CD4-positive, alpha-beta T cell treated with Interleukin-10 for 1 hour (primary cell): ENCODE data around the gene DDAH1.

ENCODE experiments used
- DNase-seq: peaks from one replicate; pipeline ENCODE4 v3.0.0-alpha.2; 2020

DDAH1 gene

DNA sequence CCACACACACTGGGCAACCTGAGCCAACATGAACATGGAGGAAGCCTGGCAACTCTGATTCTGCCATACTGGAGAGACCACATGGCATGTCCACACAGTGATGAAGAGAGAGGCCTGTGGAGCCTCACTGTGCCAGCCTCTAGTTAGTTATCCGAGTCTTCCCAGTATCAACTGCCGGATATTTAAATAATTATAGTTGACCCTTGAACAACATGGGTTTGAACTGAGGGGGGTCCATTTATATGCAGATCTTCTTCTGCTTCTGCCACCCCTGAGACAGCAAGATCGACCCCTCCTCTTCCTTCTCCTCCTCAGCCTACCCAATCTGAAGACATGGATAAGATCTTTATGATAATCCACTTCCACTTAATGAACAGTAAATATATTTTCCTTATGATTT is 27.8 kb downstream of the DDAH1 start:
- DNase-seq, result no peak

DNA sequence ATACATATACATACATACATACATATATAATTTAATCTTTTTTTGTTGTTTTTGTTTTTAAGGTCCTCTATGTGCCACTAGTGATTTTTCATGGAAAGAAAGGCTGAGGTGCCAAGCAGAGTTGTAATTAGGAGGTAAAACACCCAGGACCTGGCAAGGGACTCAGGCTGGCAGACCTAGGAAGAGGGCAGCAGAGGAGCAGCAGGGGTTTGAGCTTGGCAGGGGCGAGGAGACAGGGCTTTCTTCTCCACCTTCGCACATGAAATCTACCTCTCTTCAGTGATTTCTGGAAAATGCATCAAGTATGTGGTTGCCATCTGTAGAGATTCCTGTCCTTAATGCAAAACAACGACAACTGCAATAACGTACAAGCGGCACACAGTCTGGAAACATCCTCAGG is 31.9 kb downstream of the DDAH1 start:
- no peak for DNase-seq

DNA sequence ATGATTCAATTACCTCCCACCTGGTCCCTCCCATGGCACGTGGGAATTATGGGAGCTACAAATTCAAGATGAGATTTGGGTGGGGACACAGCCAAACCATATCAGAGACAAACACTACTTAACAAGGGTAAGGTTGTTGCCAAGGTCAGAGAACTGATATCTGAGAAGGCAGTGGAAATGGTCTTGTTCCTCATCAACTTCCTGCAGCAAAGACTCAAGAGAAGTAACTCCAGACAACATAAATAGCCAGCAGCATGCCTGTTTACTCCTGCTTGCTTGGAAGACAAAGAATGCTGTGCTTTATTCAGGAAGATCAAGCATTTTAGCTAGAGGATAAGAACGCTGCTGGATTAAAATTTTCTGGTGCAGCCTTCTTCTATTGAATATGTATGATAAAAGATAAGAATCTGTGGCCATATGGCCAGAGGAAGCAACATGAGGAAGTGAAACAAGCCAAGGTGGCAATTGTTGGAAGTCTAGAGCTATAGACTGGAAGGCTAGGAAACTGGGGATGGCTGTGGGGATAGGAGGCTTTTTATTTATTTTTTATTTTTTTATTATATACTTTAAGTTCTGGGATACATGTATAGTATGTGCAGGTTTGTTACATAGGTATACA is 36.4 kb downstream of the DDAH1 start:
- DNase-seq, result no peak

DNA sequence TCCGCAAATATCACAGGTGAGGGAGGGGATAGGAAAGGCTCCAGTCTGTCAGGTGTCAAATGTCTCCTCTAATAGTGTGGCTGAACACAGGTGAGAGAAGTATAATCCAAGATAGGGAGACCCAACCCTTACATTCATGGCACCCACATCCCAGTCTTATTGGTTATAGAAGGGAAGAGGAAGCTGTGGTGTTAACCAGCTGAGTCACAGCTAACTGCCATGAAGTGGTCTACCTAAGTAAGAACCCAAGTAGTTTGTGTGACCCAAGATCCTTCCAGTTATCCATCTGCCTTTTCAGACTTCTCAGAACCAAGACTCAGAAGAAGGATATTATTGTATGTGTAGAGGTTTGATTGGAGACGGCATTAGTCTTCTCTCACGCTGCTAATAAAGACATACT is 37.1 kb downstream of the DDAH1 start:
- no peak for DNase-seq

DNA sequence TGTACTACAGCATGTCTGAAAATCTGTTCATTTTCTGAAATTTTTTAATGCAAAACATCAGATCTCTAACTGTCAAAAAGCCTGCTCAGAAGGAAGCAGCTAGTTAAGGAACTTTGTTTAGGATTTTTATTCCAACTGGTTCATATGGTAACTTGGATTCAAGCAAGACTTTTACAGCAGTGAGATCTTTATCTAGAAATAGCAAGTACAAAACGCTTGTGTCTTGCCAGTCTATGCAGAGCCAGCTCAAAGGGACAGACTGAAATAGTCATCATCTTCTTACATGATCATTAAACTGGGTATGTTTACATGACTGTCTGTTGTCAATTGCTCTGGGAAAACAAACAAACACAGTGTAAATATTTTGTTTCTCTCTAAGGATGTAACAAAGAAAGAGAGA is 37.6 kb downstream of the DDAH1 start:
- no peak for DNase-seq

DNA sequence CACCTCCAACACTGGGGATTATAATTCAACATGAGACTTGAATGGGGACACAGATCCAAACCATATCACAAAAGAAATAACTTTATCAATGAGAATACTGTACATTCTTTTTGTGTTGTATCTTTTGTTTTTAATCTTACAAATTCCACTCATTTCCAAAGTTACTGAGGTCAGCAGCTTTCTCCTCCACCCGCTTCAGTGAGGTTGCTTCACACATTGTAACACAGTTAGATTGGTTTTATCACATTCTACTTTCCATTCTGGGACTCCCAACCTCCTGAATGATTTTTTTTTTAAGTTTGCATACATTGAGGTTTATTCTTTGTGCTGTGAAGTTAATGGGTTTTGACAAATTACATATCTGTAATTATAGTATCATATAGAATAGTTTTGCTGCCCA is 43.8 kb downstream of the DDAH1 start:
- DNase-seq, result no peak

DNA sequence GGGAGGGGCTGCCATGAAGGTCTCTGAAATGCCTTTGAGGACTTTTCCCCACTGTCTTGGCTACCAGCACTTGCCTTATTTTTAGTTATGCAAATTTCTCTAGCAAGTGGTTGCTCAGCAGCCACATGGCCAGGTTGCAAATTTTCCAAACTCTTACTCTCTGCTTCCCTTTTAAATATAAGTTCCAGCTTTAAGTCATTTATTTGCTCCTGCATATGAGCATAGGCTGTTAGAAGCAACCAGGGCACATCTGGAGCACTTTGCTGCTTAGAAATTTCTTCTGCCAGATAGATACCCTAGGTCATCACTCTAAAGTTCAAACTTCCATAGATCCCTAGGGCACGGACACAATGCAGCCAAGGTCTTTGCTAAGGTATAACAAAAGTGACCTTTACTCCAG is 44.8 kb downstream of the DDAH1 start:
- no peak for DNase-seq

DNA sequence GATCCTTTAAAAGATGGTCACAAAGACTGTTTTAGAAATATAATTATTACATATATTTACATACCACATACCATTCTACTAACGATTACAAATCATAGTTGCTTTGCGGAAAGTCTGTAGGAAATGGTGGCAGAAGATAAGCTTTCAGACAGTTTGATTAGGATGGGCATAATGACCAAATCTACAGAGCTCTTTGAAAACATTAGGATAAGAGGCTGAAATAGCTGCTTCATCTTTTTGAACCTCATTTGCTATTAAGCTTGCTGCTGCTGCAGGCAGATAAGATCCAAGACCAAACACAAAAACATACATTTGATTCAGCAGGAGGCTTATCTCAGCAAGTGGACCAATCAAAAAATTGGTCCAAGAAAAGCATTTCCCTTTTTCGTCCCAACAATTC is 47.1 kb downstream of the DDAH1 start:
- no peak for DNase-seq

DNA sequence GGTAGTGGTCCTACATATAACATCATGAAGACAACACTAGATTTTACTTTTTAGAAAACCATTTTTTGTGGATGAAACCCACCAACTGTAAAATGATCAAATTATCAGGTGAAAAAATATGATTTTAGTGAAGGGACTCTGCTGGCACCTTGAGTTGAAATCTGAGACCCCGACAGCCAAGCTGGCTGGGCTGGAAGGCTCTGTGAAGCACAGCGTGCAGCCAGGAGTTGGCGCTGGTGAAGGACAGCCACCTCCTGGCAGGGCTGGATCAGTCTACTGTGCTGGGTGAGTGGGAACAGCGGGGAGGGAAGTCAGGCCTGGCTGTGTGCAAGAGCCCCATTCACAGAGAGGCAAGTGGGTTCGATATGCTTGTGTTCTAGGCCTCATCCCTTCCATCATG is 47.9 kb downstream of the DDAH1 start:
- DNase-seq, result no peak

DNA sequence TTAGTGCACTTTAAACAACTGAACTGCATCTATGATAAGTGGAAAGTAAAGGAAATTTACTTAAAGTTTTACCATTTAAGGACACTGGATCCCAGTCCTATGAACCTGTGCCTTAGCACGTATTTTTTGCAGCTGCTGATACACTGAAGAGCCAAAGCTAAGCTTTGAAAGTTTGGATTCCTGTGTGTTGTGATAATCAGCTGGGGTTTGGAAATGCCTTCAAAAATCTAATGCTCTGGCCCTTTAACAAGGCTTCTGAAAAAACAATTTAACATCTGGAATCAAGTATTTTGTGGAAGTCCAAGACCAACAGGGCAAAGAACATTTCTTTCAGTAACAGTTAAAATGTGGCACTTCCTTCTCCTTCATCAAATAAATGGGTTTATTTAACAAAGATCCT is 51.8 kb downstream of the DDAH1 start:
- DNase-seq, result no peak

DNA sequence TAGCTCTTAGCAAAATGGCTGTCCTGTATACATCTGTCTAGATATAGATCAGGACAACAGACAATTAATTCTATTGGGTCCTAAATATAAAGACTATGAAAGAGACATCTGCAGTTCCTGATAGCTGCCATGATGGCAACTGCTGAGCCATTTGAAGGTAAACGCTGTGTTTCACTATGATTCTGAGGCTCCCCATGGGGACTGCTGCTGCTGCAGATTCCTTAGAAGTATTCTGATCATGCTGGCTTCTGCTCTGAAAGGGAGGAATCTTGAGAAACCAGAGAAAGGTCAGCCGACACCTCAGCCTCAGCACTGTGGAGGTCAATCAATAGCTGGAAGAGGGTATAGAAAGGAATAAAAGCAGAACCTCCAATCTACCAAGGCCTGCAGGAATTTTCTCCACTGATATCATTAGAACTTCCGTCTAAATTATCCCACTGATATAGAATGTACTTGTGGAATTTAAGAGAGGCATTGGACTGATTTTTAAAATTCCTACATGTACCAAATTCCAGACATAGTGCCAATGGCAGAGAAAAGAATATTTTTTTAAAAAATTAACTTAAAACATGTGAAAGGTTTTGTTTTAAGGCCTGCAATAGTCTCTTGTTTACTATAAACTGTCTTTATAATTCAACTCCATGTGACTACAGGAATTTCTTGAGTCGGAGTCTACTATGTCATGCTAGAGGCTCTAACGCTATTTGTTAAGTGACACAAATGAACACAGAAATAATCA is 53.2 kb downstream of the DDAH1 start:
- DNase-seq, result no peak

DNA sequence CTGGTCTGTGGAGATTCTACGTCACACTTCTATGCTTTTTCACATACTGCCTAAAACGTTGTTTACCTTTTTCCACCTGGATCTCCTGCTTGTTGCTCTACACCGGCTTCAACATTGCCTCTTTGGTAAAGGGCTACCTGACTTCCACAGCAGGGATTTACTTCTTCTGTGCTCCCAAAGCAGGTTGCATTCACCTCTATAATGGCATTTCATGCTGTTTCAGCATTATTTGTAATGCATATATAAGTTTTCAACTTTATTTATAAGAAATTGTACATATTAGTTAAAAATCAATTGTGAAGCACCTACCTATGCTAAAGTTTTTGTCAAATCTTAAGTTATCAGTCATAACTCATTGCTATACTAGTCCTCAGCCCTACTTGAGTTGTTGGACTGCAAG is 55.4 kb downstream of the DDAH1 start:
- no peak for DNase-seq

DNA sequence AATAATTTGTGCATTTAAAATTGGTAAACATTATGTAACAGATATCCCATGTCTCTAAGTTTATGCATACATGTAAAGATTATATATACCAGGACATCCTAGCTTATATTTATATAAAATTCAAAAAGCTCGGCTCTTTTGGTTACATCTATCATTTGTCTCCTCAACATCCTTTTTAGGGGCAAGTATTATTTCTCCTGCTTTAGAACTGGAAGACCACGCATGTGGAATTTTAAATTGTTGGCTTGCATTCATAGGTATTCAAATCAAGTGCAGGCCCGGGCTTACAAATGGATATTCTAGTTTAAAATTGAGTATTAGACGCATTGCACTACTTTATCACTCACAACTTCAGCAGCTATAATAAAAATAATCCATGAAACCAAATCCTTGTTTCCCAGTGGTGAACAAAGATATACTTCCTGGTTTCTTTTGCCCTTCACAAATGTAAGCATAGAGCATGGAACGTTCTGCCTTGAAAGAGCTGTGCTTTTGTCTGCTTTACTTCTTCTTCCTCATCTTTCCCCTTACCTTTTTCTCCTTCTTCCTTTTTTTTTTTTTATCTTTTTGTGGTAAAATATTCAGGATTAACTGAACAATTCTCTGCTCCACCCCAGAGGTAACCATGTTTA is 57.1 kb downstream of the DDAH1 start:
- no peak for DNase-seq

DNA sequence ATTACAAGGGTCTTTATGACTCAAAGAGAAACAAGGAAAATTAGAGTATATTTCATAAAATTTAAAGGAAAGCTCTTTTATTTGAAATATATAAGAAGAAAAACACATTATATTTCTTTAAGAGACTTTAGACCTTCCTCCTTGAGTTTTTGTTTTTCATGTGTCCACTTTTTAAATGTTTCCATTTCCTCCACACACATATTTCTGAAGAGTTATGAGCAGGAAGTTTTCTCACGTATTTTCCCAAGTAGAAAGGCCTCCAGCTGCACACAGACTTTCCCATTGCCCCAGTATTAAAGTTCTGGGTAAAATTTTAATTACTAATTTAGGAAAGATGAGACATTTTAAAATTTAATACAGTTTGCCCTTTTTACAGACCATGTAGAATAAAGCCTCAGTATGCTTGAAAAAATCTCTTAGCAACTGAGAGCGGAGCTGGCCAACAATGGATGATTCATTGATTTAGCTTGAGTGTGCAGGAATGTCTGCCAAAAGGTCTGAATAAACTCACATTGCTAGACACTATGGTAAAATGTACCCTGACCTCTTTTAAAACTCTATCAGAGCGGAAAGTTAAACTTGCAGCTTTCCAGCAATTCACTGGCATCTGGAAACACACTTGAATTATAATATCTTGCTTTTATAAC is 57.9 kb downstream of the DDAH1 start:
- DNase-seq, result no peak

DNA sequence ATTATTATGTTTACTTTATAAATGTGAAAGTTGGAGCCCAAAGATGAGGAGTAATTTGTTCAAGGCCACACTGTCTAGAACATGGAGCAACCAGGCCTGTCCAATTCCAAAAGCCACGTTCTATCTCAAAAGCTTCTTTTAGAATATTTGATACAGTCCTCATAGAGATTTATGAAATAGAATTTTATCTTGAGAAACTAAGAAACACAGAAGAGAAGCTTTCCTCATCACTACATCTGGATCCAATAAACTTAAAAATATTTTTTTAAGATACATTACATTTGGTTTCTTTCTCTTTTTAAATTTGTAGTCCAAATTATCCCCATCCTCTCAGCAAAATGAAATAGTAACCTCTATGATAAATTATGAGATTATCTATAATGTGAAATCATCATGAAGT is 58.9 kb downstream of the DDAH1 start:
- no peak for DNase-seq

DNA sequence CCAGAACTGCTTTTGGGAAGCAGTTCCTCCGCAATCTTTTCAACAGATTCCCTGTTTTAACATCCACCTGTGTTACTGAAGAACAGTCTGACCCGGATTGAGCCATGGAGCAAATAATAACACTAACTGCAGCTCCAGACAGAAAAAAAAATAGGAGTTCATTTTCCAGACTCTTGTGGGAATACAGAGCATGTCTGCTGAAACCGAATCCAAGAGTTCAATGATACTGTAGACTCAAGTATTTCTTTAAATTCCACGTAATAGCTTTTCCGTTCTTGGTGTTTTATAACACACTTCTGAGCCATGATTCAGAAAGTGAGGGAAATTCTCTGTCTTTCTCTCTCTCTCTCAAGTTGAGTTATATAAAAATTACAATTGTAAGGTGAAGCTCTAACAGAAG is 60.6 kb downstream of the DDAH1 start:
- DNase-seq, result no peak

DNA sequence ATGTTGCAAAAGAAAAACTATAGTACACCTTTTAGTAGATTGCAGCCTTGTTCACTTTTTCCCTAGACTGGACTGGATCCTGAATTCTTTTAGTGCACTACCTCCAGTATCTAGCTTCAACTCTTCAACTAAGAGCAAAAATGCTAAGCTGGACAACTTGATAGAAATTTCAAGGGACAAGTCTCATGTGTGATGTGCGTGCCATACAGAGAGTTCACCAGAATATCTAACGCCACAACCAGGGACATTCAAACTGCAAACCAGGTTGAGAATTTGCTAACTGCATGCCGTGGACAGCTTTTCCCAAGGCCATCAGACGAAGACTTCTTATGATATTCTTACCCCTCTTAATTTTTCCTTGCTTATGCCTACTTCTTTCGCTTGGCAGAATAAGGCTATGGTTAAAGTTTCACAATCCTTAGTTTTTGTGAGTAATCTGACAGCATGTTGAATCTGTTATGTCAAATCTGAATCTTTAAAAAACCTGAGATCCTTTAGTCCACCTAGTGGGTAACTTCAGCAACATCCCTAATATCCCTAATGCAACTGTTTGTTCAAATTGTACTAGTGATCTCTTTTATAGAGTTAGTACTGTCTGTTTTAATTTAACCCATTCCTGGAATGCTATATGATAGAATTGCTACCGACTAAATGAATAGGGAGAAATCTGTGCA is 66.4 kb downstream of the DDAH1 start:
- DNase-seq, result no peak

DNA sequence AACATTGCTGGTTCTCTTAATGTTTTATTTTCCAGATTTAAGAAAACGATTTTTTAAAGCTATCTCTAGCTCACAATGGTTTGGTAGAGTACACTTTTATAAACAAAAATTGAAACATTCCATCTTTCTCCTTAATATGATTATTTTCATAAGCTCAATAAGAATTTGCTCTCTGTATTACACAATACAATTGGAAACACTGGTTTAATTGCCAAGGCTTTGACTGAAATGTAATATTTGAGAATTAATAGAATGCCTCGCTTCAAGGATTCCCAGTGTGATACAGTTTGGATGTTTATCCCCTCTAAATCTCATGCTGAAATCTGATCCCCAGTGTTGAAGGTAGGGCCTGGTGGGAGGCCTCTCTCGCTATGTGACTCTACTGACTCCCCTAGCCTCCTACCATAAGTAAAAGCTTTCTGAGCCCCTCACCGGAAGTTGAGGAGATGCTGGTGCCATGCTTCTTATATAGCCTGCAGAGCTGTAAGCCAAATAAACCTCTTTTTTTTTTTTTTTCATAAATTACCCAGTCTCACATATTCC is 67.4 kb downstream of the DDAH1 start:
- no peak for DNase-seq

DNA sequence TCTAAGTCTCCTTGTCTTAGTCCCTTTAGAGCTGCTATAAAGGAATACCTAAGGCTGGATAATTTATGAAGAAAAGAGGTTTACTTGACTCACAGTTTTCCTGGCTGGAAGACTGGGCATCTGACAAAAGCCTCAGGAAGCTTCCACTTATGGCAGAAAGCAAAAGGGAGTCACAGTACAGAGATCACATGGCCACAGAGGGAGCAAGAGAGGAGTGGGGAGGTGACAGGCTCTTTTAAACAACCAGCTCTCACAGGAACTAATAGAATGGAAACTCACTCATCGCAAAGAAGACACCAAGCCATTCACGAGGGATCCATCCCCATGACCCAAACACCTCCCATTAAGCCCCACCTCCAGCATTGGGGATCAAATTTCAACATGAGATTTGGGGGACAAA is 68.8 kb downstream of the DDAH1 start:
- DNase-seq, result no peak

DNA sequence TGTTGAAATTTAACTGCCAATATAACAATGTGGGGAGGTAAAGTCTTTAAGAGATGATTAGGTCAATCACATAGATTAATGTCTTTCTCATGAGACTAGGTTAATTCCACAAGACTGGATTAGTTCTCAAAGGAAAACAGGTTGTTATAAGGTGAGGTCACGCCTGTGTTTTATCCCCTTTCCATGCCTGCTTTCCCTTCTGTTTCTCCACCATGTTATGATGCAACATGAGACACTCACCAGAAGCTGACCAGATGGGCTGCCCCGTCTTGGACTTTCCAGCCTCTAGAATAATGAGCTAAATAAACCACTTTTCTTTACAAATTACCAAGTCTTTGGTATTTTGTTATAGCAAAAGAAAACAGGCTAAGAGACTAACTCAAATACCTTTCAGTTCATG is 70.8 kb downstream of the DDAH1 start:
- DNase-seq, result no peak

DNA sequence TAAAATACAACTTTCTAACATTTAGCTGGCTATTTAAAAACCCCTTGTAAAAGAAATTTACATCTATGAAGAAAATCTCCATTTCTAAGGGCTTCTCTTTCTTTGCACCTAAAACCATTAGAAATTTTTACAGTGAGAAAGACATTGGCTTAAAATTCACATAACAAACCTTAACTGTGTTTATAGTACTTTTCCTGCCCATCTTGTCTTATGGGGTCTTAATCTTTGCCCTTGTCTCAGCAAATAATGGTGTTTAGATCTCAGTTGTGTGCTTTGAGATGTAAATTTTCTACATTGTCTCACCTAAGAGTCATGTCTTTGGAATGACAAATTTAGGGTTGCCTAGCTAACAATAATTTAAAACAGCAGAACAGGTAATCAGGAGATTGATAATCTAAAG is 71.5 kb downstream of the DDAH1 start:
- DNase-seq, result no peak

DNA sequence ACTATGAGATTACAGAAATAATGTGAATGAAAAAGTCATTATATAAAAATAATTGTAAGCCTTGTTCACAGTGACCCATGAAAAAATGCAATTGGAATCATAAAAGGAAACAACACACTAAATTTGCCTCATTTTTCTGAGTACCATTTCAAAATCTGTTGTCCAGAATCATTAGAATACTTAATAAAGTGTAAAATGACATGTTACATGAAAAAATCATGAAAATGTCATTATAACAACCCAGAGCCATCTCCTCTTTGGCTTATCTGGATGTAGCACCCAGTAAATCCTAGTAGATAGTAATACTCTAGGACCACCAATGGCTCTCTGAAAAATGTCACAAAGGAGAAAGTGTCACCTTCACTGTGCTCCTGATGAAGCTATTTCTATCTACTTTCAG is 76.5 kb downstream of the DDAH1 start:
- no peak for DNase-seq

DNA sequence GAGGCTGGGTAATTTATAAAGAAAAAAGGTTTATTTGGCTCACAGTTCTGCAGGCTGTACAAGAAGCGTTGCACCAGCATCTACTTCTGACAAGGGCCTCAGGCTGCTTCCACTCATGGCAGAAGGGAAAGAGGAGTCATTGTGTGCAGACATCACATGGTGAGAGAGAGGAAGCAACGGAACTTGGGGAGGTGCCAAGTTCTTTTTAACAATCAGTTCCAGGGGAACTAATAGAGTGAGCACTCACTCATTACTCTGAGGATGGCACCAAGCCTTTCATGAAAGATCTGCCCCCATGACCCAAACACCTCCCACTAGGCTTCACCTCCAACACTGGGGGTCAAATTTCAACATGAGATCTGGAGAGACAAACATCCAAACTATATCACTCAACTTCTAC is 77.2 kb downstream of the DDAH1 start:
- no peak for DNase-seq
